ENCODE measurements around the gene BTBD9. TPM values are rescaled to one million over a fixed set of nuclear protein-coding genes. Genes with fewer than 3 reads are reported as not detected.

The BTBD9 gene
- total and polyA plus RNA-seq, 2 donors (not counting 3 experiments of a cell fraction or from before 2014, with no cell fraction given), result 4.9 to 15.0 TPM

DNA sequence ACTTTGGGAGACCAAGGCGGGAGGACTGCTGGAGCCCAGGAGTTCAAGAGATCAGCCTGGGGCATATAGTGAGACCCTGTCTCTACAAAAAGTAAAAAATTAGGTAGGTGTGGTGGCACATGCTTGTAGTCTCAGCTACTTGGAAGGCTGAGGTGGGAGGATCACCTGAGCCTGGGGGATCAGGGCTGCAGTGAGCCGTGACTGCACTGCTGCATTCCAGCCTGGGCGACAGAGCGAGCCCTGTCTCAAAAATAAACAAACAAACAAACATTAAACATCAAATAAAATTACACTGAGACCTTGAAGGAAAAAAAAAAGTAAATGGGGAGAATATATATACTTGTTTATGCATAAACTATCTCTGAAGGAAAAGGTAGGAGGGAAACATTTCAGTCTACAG, 432.4 kb downstream of the BTBD9 start:
- H3K27ac ChIP-seq (ENCODE audit: insufficient read depth, low read depth, low read length), result no peak overlapping the region
- no peak overlapping the region for H3K4me3 ChIP-seq (replicated peaks in 1 of 3; ENCODE audit: insufficient read depth in 1 of 3, low read depth in 1 of 3, low read length in 3 of 3)
- ChIA-PET CTCF (interaction anchor here (1.5 kb wide), 1 partner anchor 287 kb away, joined by 3 read pairs; no protein-coding TSS in a partner anchor), POLR2A (no interaction called here)
- intact Hi-C loops (cut with micrococcal nuclease), result no loop called here
- no peaks in the 10 kb centered on the region for H3K79me2 ChIP-seq (ENCODE audit: control insufficient read depth, insufficient read depth, low read length)
- H4K20me1 ChIP-seq (replicated peaks; ENCODE audit: control insufficient read depth, extremely low read depth, insufficient read depth, low read length), result no peaks in the 10 kb centered on the region
- H3K27me3 ChIP-seq (ENCODE audit: control insufficient read depth in 2 of 2, insufficient read depth in 2 of 2, low read length in 2 of 2), result no peaks in the 10 kb centered on the region
- FAIRE-seq (no peak), DNase-seq (ENCODE audit: low read depth, low spot score) (no peak)
- H3K9me3 ChIP-seq (replicated peaks; ENCODE audit: control insufficient read depth, insufficient read depth, low read length), result no peaks in the 10 kb centered on the region
- H3K4me1 ChIP-seq (ENCODE audit: control insufficient read depth, extremely low read depth, insufficient read depth, low read length), result peaks cover 3% of the 10 kb centered on the region
- no peak overlapping the region for H2AFZ ChIP-seq (ENCODE audit: low read depth, low read length)
- no TSS peak for BruUV-seq (replicated peaks)
- H3K9me1 ChIP-seq (replicated peaks; ENCODE audit: control insufficient read depth, extremely low read depth, insufficient read depth, low read length), result no peaks in the 10 kb centered on the region
- H3K4me2 ChIP-seq (ENCODE audit: insufficient read depth, low read length), result no peak overlapping the region
- no peaks in the 10 kb centered on the region for H3K36me3 ChIP-seq (ENCODE audit: control insufficient read depth in 2 of 2, extremely low read depth in 1 of 2, insufficient read depth in 2 of 2, low read length in 2 of 2)
- TF ChIP-seq CTCF (IDR thresholded peaks at IDR 0.05; ENCODE audit: extremely low read depth in 1 of 2, insufficient read depth in 1 of 2, low read depth in 1 of 2, low read length in 2 of 2), result no peak
- TF ChIP-seq, protein P1, sequence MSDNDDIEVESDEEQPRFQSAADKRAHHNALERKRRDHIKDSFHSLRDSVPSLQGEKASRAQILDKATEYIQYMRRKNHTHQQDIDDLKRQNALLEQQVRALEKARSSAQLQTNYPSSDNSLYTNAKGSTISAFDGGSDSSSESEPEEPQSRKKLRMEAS (IDR thresholded peaks at IDR 0.05; ENCODE audit: insufficient read depth, insufficient read length), result no peak
- TF ChIP-seq POLR2A (IDR thresholded peaks at IDR 0.05; ENCODE audit: low read depth, low read length), result no peak
- TF ChIP-seq GATA2 (IDR thresholded peaks at IDR 0.05; ENCODE audit: insufficient read depth, insufficient read length, low read depth, low read length), result no peak
- no peak for TF ChIP-seq JUN (IDR thresholded peaks at IDR 0.05; ENCODE audit: borderline replicate concordance, insufficient read depth, insufficient read length, low read depth)
- no peak for TF ChIP-seq MYC (IDR thresholded peaks at IDR 0.05; ENCODE audit: low read depth, low read length)
- TF ChIP-seq POLR2AphosphoS5 (IDR thresholded peaks at IDR 0.05; ENCODE audit: insufficient read depth, low read depth, low read length), result no peak
- no peak for TF ChIP-seq EZH2 (IDR thresholded peaks at IDR 0.05; ENCODE audit: borderline replicate concordance, low read depth, low read length, severe bottlenecking)
- TF ChIP-seq FOS (IDR thresholded peaks at IDR 0.05; ENCODE audit: borderline replicate concordance, insufficient read depth, low read length), result no peak
- no peak overlapping the region for H3K9ac ChIP-seq (replicated peaks; ENCODE audit: extremely low read depth, insufficient read depth, low read length)
- dilution Hi-C loops (cut with MboI; ENCODE audit: extremely low pct_ligation_motif_present, low sequenced_read_pairs), result no loop called here

All from endothelial cell of umbilical vein (primary cell).